ENCODE results near the gene CEACAM19. TPM values are rescaled to one million over a fixed set of nuclear protein-coding genes. Genes with fewer than 3 reads are reported as not detected.

CEACAM19 gene
- total RNA-seq, 2 experiments from 2014 or later, result not detected

- Histone ChIP-seq H3K9me3 (ENCODE audit: low read length) (no peaks in the 10 kb centered on the region), H3K4me3 (ENCODE audit: low read depth, low read length, poor library complexity, severe bottlenecking) (no peak overlapping the region), H2AFZ (ENCODE audit: low read length) (no peak overlapping the region), H3K4me1 (ENCODE audit: insufficient read depth, low read length, poor library complexity, severe bottlenecking) (no peaks in the 10 kb centered on the region), H3K4me2 (ENCODE audit: low read length) (no peak overlapping the region), H3K36me3 (ENCODE audit: insufficient read depth, low read length) (no peaks in the 10 kb centered on the region), H3K79me2 (ENCODE audit: insufficient read depth, low read depth, low read length) (no peaks in the 10 kb centered on the region), H3K27ac (ENCODE audit: low read depth, low read length, poor library complexity, severe bottlenecking) (no peak overlapping the region), H4K20me1 (ENCODE audit: insufficient read depth, low read length) (no peaks in the 10 kb centered on the region), H3K9me2 (ENCODE audit: insufficient read depth, low read length) (no peaks in the 10 kb centered on the region)
- BruUV-seq (replicated peaks), result no TSS peak
- no peak for DNase-seq (ENCODE audit: low spot score)
- TF ChIP-seq CTCF (conservative IDR thresholded peaks at IDR 0.05; ENCODE audit: low read length) (no peak), EZH2phosphoT487 (IDR thresholded peaks at IDR 0.05; ENCODE audit: borderline replicate concordance, low read depth, low read length) (no peak)
- ChIA-PET CTCF (ENCODE audit: unreplicated experiment) (no interaction called here), POLR2A (no interaction called here)
- intact Hi-C loops (cut with micrococcal nuclease; ENCODE audit: unreplicated experiment), result no loop called here
Observed at GRCh38 chr19:44636439-44637389, 34.6 kb upstream of the CEACAM19 start.

GRCh38 chr19:44637390-44637764 is 33.9 kb upstream of the CEACAM19 start:
- H3K9me2 ChIP-seq (ENCODE audit: insufficient read depth, low read length), result no peaks in the 10 kb centered on the region
- CTCF ChIA-PET (ENCODE audit: unreplicated experiment), result no interaction called here
- H3K79me2 ChIP-seq (ENCODE audit: insufficient read depth, low read depth, low read length), result no peaks in the 10 kb centered on the region
- no peak for TF ChIP-seq CTCF (conservative IDR thresholded peaks at IDR 0.05; ENCODE audit: low read length)
- no peak for TF ChIP-seq EZH2phosphoT487 (IDR thresholded peaks at IDR 0.05; ENCODE audit: borderline replicate concordance, low read depth, low read length)
- DNase-seq (ENCODE audit: low spot score), result no peak
- H2AFZ ChIP-seq (ENCODE audit: low read length), result no peak overlapping the region
- no peaks in the 10 kb centered on the region for H3K36me3 ChIP-seq (ENCODE audit: insufficient read depth, low read length)
- H3K27ac ChIP-seq (ENCODE audit: low read depth, low read length, poor library complexity, severe bottlenecking), result no peak overlapping the region
- BruUV-seq (replicated peaks), result no TSS peak
- no peak overlapping the region for H3K4me3 ChIP-seq (ENCODE audit: low read depth, low read length, poor library complexity, severe bottlenecking)
- POLR2A ChIA-PET, result no interaction called here
- no peaks in the 10 kb centered on the region for H3K4me1 ChIP-seq (ENCODE audit: insufficient read depth, low read length, poor library complexity, severe bottlenecking)
- no peak overlapping the region for H3K4me2 ChIP-seq (ENCODE audit: low read length)
- H3K9me3 ChIP-seq (ENCODE audit: low read length), result no peaks in the 10 kb centered on the region
- intact Hi-C loops (cut with micrococcal nuclease; ENCODE audit: unreplicated experiment), result no loop called here
- no peaks in the 10 kb centered on the region for H4K20me1 ChIP-seq (ENCODE audit: insufficient read depth, low read length)

GRCh38 chr19:44640518-44640917 is 30.8 kb upstream of the CEACAM19 start:
- POLR2A ChIA-PET, result no interaction called here
- Histone ChIP-seq H3K9me3 (ENCODE audit: low read length) (no peaks in the 10 kb centered on the region), H3K79me2 (ENCODE audit: insufficient read depth, low read depth, low read length) (no peaks in the 10 kb centered on the region), H3K4me1 (ENCODE audit: insufficient read depth, low read length, poor library complexity, severe bottlenecking) (no peaks in the 10 kb centered on the region), H3K4me3 (ENCODE audit: low read depth, low read length, poor library complexity, severe bottlenecking) (no peak overlapping the region), H4K20me1 (ENCODE audit: insufficient read depth, low read length) (no peaks in the 10 kb centered on the region), H3K9me2 (ENCODE audit: insufficient read depth, low read length) (no peaks in the 10 kb centered on the region), H3K36me3 (ENCODE audit: insufficient read depth, low read length) (no peaks in the 10 kb centered on the region), H3K4me2 (ENCODE audit: low read length) (no peak overlapping the region), H3K27ac (ENCODE audit: low read depth, low read length, poor library complexity, severe bottlenecking) (no peak overlapping the region), H2AFZ (ENCODE audit: low read length) (no peak overlapping the region)
- intact Hi-C loops (cut with micrococcal nuclease; ENCODE audit: unreplicated experiment), result no loop called here
- no TSS peak for BruUV-seq (replicated peaks)
- TF ChIP-seq EZH2phosphoT487 (IDR thresholded peaks at IDR 0.05; ENCODE audit: borderline replicate concordance, low read depth, low read length) (no peak), CTCF (conservative IDR thresholded peaks at IDR 0.05; ENCODE audit: low read length) (no peak)
- CTCF ChIA-PET (ENCODE audit: unreplicated experiment), result no interaction called here
- DNase-seq (ENCODE audit: low spot score), result no peak
